Upper lobe of right lung (tissue), 1 donor: ENCODE results near the gene SHISAL1. TPM values are rescaled to one million over a fixed set of nuclear protein-coding genes. Genes with fewer than 3 reads are reported as not detected.

ENCODE experiments used
- ATAC-seq: fragments of 200-7000 bp; cut with Tn5 transposase; one replicate; pipeline ENCODE4 v1.9.1; 2020; ENCODE audit warnings: mild to moderate bottlenecking, moderate library complexity
- DNase-seq: peaks from one replicate; pipeline ENCODE4 v3.0.0-alpha.2; 2020
- H3K27ac ChIP-seq: fragments of 200-600 bp; one replicate; pipeline ENCODE4 v1.8.0; 2022
- H3K27me3 ChIP-seq: fragments of 200-600 bp; one replicate; pipeline ENCODE4 v1.8.0; 2022; ENCODE audit warnings: mild to moderate bottlenecking
- H3K36me3 ChIP-seq: fragments of 200-600 bp; one replicate; pipeline ENCODE4 v1.8.0; 2022
- H3K4me1 ChIP-seq: fragments of 200-600 bp; one replicate; pipeline ENCODE4 v1.8.0; 2022
- H3K4me3 ChIP-seq: fragments of 200-600 bp; one replicate; pipeline ENCODE4 v1.8.0; 2022; ENCODE audit warnings: mild to moderate bottlenecking
- H3K9me3 ChIP-seq: fragments of 200-600 bp; one replicate; pipeline ENCODE4 v1.8.0; 2022
- intact Hi-C: fragments of 100-400 bp; cut with DNase I; formaldehyde crosslinking; loops from one replicate; pipeline ENCODE4 v1.11.0; 2022
- total RNA-seq: library from RNA; stranded (reverse); fragmentation: NEBNext Ultra II Directional; extraction: Animal tissue kit (Norgen Biotek cat#: 25700); gene quantifications from one replicate; pipeline ENCODE4 v1.2.1, GENCODE V29; 2021
- TF ChIP-seq, protein P1 (sequence below): fragments of 200-600 bp; IDR thresholded peaks from one replicate; pipeline ENCODE4 v1.8.0; 2022; ENCODE audit warnings: antibody characterized with exemption
- donor health status: DM: no; HTN: yes; CAD: no; lungs with severe emphysema.

SHISAL1 gene
- total RNA-seq, 1 donor from 2014 or later: 1.0 TPM

DNA sequence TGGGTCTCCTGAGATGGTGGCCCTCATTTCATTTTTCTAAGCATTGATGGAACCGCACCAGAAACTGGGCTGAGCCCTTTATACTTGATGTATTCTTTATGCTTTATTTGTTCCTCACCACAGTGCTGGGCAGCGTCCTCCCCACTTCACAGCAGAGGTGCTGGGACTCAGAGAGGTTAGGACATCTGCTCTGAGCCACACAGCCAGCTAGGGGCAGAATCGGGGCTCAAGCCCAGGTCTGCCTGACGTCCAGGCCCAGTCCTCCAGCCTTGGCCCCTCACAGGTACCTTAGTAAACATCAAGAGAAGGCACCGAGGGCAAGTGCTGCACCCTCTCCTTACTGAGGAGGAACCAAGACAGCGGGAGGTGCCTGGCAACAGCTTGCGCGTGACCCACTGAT, 20.2 kb upstream of the SHISAL1 start:
- Histone ChIP-seq H3K36me3 (no peaks in the 10 kb centered on the region), H3K4me1 (no peaks in the 10 kb centered on the region), H3K4me3 (no peak overlapping the region), H3K9me3 (no peaks in the 10 kb centered on the region), H3K27ac (no peak overlapping the region), H3K27me3 (peaks cover 58% of the 10 kb centered on the region)
- TF ChIP-seq, protein P1, sequence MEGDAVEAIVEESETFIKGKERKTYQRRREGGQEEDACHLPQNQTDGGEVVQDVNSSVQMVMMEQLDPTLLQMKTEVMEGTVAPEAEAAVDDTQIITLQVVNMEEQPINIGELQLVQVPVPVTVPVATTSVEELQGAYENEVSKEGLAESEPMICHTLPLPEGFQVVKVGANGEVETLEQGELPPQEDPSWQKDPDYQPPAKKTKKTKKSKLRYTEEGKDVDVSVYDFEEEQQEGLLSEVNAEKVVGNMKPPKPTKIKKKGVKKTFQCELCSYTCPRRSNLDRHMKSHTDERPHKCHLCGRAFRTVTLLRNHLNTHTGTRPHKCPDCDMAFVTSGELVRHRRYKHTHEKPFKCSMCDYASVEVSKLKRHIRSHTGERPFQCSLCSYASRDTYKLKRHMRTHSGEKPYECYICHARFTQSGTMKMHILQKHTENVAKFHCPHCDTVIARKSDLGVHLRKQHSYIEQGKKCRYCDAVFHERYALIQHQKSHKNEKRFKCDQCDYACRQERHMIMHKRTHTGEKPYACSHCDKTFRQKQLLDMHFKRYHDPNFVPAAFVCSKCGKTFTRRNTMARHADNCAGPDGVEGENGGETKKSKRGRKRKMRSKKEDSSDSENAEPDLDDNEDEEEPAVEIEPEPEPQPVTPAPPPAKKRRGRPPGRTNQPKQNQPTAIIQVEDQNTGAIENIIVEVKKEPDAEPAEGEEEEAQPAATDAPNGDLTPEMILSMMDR: no peak
- ATAC-seq (no peak), DNase-seq (no peak)
- intact Hi-C loops: no loop called here

- no peak overlapping the region for H3K27ac ChIP-seq
- no peak for ATAC-seq
- TF ChIP-seq, protein P1: no peak
- H3K36me3 ChIP-seq: no peaks in the 10 kb centered on the region
- no peak for DNase-seq
- H3K27me3 ChIP-seq: peaks cover 62% of the 10 kb centered on the region
- H3K9me3 ChIP-seq: no peaks in the 10 kb centered on the region
- intact Hi-C loops: no loop called here
- H3K4me1 ChIP-seq: no peaks in the 10 kb centered on the region
- H3K4me3 ChIP-seq: no peak overlapping the region
Measured at GRCh38 chr22:44331881-44332714, 19.3 kb upstream of the SHISAL1 start.

- Histone ChIP-seq H3K4me3 (peak overlapping the region; percentile 4), H3K27me3 (peaks cover 55% of the 10 kb centered on the region), H3K9me3 (no peaks in the 10 kb centered on the region), H3K27ac (no peak overlapping the region), H3K4me1 (peaks cover 6% of the 10 kb centered on the region), H3K36me3 (no peaks in the 10 kb centered on the region)
- TF ChIP-seq, protein P1: no peak
- ATAC-seq (no peak), DNase-seq (no peak)
- intact Hi-C loops: no loop called here
Measured at GRCh38 chr22:44330744-44331660, 18.3 kb upstream of the SHISAL1 start.

GRCh38 chr22:44330188-44330743, 17.5 kb upstream of the SHISAL1 start:
- peaks cover 55% of the 10 kb centered on the region for H3K27me3 ChIP-seq
- DNase-seq: no peak
- intact Hi-C loops: no loop called here

GRCh38 chr22:44329179-44329796, 16.5 kb upstream of the SHISAL1 start:
- ATAC-seq: peak; percentile 17
- H3K27me3 ChIP-seq: peaks cover 59% of the 10 kb centered on the region
- intact Hi-C loops: no loop called here

More at GRCh38 chr22:44330188-44330743, 17.5 kb upstream of the SHISAL1 start:
- TF ChIP-seq, protein P1: no peak
- no peak overlapping the region for H3K4me3 ChIP-seq
- H3K4me1 ChIP-seq: peaks cover 6% of the 10 kb centered on the region
- no peaks in the 10 kb centered on the region for H3K36me3 ChIP-seq
- no peak for ATAC-seq
- no peaks in the 10 kb centered on the region for H3K9me3 ChIP-seq
- H3K27ac ChIP-seq: no peak overlapping the region

More at GRCh38 chr22:44329179-44329796, 16.5 kb upstream of the SHISAL1 start:
- DNase-seq: no peak
- Histone ChIP-seq H3K36me3 (no peaks in the 10 kb centered on the region), H3K9me3 (no peaks in the 10 kb centered on the region), H3K4me1 (peaks cover 6% of the 10 kb centered on the region), H3K4me3 (no peak overlapping the region), H3K27ac (no peak overlapping the region)
- TF ChIP-seq, protein P1: no peak
